ENCODE results near the gene P2RX6.

Gene P2RX6

DNA sequence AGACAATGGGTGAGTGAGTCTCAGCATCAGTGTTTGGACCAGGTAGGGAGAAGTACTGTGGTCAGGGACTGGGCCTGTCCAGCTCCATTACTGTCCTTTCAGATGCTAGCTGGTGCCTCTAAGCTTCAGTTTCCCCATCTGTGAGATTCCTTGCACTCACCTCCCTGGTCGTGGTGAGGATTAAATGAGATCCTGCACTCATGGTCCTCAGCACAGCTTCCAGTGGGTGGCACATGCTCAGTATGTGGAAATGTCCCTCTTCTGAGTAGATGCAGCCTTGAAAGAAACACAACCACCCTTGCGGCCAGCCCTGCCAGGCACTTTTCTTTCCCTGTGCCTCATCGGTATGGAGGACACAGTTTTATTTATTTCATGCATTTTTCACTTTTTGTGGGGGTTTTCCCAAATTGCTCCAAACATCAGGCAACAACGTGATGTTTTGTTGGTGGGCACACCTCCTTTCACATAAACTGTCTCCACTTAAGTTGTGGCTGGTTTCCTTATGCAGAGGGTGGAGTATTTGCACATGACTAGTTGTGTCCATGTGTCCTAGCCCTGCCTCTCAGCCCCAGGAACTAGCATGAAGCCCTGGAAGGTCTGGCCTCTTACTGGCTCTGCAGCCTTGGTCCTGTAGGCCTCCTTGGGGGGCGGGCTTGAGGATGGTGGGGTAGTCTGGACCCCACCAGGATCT lies 31.7 kb upstream of the P2RX6 start:
- TF ChIP-seq, protein P1, sequence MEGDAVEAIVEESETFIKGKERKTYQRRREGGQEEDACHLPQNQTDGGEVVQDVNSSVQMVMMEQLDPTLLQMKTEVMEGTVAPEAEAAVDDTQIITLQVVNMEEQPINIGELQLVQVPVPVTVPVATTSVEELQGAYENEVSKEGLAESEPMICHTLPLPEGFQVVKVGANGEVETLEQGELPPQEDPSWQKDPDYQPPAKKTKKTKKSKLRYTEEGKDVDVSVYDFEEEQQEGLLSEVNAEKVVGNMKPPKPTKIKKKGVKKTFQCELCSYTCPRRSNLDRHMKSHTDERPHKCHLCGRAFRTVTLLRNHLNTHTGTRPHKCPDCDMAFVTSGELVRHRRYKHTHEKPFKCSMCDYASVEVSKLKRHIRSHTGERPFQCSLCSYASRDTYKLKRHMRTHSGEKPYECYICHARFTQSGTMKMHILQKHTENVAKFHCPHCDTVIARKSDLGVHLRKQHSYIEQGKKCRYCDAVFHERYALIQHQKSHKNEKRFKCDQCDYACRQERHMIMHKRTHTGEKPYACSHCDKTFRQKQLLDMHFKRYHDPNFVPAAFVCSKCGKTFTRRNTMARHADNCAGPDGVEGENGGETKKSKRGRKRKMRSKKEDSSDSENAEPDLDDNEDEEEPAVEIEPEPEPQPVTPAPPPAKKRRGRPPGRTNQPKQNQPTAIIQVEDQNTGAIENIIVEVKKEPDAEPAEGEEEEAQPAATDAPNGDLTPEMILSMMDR (IDR thresholded peaks at IDR 0.05), result no peak

- TF ChIP-seq, protein P1 (IDR thresholded peaks at IDR 0.05), result no peak
These were observed 29.2 kb upstream of the P2RX6 start for GRCh38 chr22:20985720-20986119.

DNA sequence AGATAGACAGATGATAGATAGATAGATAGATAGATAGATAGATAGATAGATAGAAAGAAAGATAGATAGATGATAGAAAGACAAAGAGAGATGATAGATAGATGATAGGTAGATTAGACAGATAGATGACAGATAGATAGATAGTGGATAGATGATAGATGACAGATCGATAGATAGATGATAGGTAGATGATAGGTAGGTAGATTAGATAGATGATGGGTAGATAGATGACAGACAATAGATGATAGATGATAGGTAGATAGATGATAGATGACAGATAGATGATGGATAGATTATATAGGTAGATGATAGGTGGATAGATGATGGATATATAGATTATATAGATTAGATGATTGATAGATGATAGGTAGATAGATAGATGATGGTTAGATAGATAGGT lies 28.6 kb upstream of the P2RX6 start:
- TF ChIP-seq, protein P1 (IDR thresholded peaks at IDR 0.05), result no peak

GRCh38 chr22:20987375-20987774 lies 27.6 kb upstream of the P2RX6 start:
- TF ChIP-seq, protein P1 (IDR thresholded peaks at IDR 0.05), result no peak

GRCh38 chr22:20988573-20989322 lies 26.2 kb upstream of the P2RX6 start:
- TF ChIP-seq, protein P1 (IDR thresholded peaks at IDR 0.05), result no peak

- TF ChIP-seq, protein P1 (IDR thresholded peaks at IDR 0.05), result no peak
These were observed 25.4 kb upstream of the P2RX6 start for GRCh38 chr22:20989323-20990138.

Measured in LNCAP (cell line).